IPS-15b (cell line): ENCODE measurements around the gene C7orf25.

ENCODE experiments used
- H3K27me3 ChIP-seq: one replicate; pipeline ENCODE4 v1.6.1; 2013; ENCODE audit warnings: low read length; ENCODE audit not compliant: control insufficient read depth, insufficient read depth
- H3K36me3 ChIP-seq: one replicate; pipeline ENCODE4 v1.6.1; 2013; ENCODE audit warnings: low read length; ENCODE audit not compliant: control insufficient read depth, insufficient read depth
- H3K4me1 ChIP-seq: one replicate; pipeline ENCODE4 v1.6.1; 2013; ENCODE audit warnings: mild to moderate bottlenecking, low read length; ENCODE audit not compliant: control insufficient read depth, insufficient read depth
- H3K4me3 ChIP-seq: one replicate; pipeline ENCODE4 v1.5.1; 2013; ENCODE audit warnings: low read depth, low read length
- H3K9ac ChIP-seq: one replicate; pipeline ENCODE4 v1.6.1; 2013; ENCODE audit warnings: low read depth, mild to moderate bottlenecking, low read length
- H3K9me3 ChIP-seq: one replicate; pipeline ENCODE4 v1.6.1; 2013; ENCODE audit warnings: mild to moderate bottlenecking, low read length; ENCODE audit not compliant: control insufficient read depth, insufficient read depth

C7orf25 gene

GRCh38 chr7:42940985-42941847, 29.3 kb upstream of the C7orf25 start:
- H3K36me3 ChIP-seq: peaks cover 15% of the 10 kb centered on the region
- H3K4me1 ChIP-seq: no peaks in the 10 kb centered on the region
- H3K9me3 ChIP-seq: no peaks in the 10 kb centered on the region
- H3K27me3 ChIP-seq: no peaks in the 10 kb centered on the region
- H3K9ac ChIP-seq: no peak overlapping the region
- H3K4me3 ChIP-seq: no peak overlapping the region

DNA sequence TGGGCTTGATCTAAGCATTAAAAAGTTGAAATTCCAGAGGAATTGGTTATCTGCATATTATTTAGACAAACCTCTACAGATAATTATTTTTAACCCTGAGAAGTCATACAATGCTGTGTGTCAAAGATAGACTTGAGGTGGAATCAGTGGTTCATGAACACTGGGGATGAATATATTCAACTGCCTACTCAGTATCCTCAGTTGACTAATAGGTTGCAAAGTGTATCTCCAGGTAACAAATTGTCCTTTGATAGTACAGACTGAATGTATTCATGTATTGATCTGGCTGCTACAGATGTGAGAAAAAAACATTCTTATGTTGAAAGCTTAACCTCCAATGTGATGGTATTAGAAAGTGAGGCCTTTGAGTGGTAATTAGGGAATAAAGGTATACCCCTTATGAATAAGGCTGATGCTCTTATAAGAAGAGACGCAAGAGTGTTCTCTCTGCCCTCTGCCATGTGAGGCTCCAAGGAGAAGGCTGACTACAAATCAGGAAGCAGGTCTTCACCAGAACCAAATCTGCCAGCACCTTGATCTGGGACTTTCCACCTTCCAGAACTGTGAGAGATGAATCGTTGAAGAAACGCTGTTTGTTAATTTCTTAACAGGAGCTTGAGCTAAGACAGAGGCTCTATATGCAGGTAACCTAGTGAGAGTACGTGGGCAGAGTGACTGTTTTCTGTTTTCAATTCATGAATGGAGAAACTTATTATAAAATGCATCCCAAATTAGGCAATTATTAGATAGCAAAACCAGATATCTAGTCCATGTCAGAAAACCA, 27.8 kb upstream of the C7orf25 start:
- H3K36me3 ChIP-seq: peaks cover 30% of the 10 kb centered on the region
- no peak overlapping the region for H3K4me3 ChIP-seq
- no peak overlapping the region for H3K9ac ChIP-seq
- no peaks in the 10 kb centered on the region for H3K27me3 ChIP-seq
- no peaks in the 10 kb centered on the region for H3K4me1 ChIP-seq
- no peaks in the 10 kb centered on the region for H3K9me3 ChIP-seq

DNA sequence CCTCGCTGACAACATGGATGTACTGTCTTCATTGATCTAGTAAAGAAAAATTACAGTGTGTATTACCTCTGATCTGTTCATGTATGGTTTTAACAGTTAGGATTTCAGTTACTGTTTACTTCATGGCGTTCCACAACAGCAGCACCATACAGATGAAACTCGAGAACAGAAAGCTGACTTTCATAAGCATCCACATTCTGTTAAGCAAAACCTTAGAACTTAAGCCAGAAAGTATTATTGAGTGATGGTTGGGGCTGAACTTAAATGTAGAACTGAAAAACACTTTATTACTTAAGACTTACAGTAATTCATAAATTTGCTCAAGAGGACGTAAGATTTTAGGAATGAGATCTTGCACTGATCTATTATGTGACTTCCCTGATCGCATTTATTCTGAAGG, 24.0 kb upstream of the C7orf25 start:
- Histone ChIP-seq H3K9ac (no peak overlapping the region), H3K27me3 (no peaks in the 10 kb centered on the region), H3K4me1 (peaks cover 2% of the 10 kb centered on the region), H3K9me3 (no peaks in the 10 kb centered on the region), H3K4me3 (no peak overlapping the region), H3K36me3 (peaks cover 34% of the 10 kb centered on the region)

- H3K4me1 ChIP-seq: peaks cover 2% of the 10 kb centered on the region
- H3K27me3 ChIP-seq: no peaks in the 10 kb centered on the region
- H3K9me3 ChIP-seq: no peaks in the 10 kb centered on the region
- peaks cover 34% of the 10 kb centered on the region for H3K36me3 ChIP-seq
- no peak overlapping the region for H3K4me3 ChIP-seq
- H3K9ac ChIP-seq: no peak overlapping the region
These were observed 22.4 kb upstream of the C7orf25 start for GRCh38 chr7:42934291-42934690.

DNA sequence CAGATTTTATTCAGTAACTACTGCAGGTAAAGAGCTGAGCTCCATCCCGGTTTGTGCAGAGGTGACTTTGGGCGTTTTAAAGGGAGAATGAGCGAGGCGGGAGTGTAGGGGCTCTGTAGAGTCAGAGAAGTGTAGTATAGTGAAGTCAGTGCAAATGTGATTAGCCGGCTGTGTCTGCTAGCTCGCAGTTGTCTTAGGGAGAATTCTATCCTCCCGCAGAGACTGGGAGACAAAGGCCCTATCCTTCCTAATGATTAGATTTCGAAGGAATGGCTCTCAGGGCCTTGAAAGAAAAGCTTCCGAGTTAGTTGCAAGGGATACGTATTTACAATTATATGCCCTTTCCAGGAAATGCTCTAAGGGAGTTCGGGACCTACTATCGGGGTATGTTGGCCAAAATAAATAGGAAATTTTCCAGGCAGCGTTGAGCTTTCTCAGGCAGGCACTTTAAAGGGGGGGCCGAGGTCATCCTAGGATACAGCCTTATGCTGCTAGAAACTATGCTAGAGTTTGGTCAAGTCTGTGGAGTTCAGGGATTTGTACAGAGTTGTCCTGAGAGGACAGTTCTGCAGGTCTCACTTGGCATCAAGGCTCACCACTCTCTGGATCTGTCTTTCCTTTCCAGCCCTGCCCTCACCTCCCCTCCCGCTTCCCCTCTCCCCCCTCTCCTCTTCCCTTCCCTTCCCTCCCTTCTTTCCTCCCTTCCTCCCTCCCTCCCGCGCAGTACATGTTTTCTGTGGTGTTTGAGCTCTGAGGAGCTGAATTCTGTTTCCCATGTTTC, 21.1 kb upstream of the C7orf25 start:
- H3K36me3 ChIP-seq: peaks cover 27% of the 10 kb centered on the region

GRCh38 chr7:42931834-42932651, 20.2 kb upstream of the C7orf25 start, which contains the start of the genes MRPL32 and PSMA2:
TSS of gene MRPL32 (plus strand) at chr7:42932376. CDS start at chr7:42932387, 11 bp downstream.
TSS of gene PSMA2 (minus strand) at chr7:42932174. CDS start at chr7:42932158, 16 bp downstream.
- H3K27me3 ChIP-seq: no peaks in the 10 kb centered on the region
- no peaks in the 10 kb centered on the region for H3K9me3 ChIP-seq
- H3K36me3 ChIP-seq: peaks cover 24% of the 10 kb centered on the region
- peak within 1 kb of the TSS; percentile 99 for H3K4me3 ChIP-seq
- H3K4me1 ChIP-seq: peaks cover 12% of the 10 kb centered on the region
- H3K9ac ChIP-seq: peak within 1 kb of the TSS; percentile 97

More for the DNA sequence above, 21.1 kb upstream of the C7orf25 start:
- Histone ChIP-seq H3K4me3 (peak overlapping the region; percentile 99), H3K9me3 (no peaks in the 10 kb centered on the region), H3K27me3 (no peaks in the 10 kb centered on the region), H3K4me1 (peaks cover 10% of the 10 kb centered on the region), H3K9ac (peak overlapping the region; percentile 92)

DNA sequence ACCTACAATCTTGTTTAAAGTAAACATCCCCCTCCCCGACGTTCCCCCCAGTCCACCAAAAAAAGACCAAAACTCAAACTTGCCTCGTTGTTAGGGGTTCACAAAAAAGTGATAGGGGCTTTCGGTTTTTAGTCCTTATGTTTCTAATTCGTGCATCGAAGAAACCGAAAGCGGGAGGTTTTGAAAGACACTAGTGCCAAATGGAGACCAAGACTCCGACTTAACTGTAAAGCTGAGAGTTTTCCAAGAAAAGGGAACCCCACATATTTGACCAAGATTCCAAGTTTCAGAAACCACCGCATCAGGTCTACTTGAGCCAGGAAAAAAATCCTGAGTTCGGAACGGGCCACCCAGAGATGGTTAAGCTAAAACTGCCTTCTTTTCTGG, 19.6 kb upstream of the C7orf25 start:
- H3K36me3 ChIP-seq: peaks cover 20% of the 10 kb centered on the region

DNA sequence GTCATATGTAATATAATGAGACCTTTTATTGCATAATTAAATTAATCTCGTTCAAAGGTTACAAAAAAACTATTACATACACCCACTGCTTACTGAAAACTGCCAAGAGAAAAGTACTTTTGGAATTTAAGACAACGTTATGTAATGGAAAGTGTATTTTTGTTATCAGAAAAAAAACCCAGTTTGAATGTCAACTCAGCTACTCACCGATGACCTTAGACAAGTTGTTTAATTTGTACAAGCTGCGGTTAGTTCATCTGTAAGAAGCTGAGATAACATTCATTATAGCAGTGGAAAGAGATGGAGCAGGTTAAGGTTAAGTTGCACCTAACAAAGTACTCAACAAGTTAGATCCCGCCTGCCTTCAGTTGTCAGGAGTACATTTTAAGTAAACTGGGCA, 19.0 kb upstream of the C7orf25 start:
- H3K9ac ChIP-seq: peak overlapping the region; percentile 97
- H3K4me1 ChIP-seq: peaks cover 12% of the 10 kb centered on the region
- no peaks in the 10 kb centered on the region for H3K27me3 ChIP-seq
- peak overlapping the region; percentile 99 for H3K4me3 ChIP-seq
- H3K36me3 ChIP-seq: peaks cover 16% of the 10 kb centered on the region
- no peaks in the 10 kb centered on the region for H3K9me3 ChIP-seq

More for the DNA sequence above, 19.6 kb upstream of the C7orf25 start:
- Histone ChIP-seq H3K9me3 (no peaks in the 10 kb centered on the region), H3K9ac (peak overlapping the region; percentile 97), H3K27me3 (no peaks in the 10 kb centered on the region), H3K4me3 (peak overlapping the region; percentile 99), H3K4me1 (peaks cover 12% of the 10 kb centered on the region)

- H3K9me3 ChIP-seq: no peaks in the 10 kb centered on the region
- peaks cover 12% of the 10 kb centered on the region for H3K4me1 ChIP-seq
- peaks cover 10% of the 10 kb centered on the region for H3K36me3 ChIP-seq
- H3K4me3 ChIP-seq: peak overlapping the region; percentile 10
- H3K27me3 ChIP-seq: no peaks in the 10 kb centered on the region
- no peak overlapping the region for H3K9ac ChIP-seq
These were observed 17.6 kb upstream of the C7orf25 start for GRCh38 chr7:42929449-42929848.

GRCh38 chr7:42928754-42929153, 16.9 kb upstream of the C7orf25 start:
- Histone ChIP-seq H3K27me3 (no peaks in the 10 kb centered on the region), H3K4me1 (peaks cover 12% of the 10 kb centered on the region), H3K36me3 (peaks cover 10% of the 10 kb centered on the region), H3K9ac (no peak overlapping the region), H3K9me3 (no peaks in the 10 kb centered on the region), H3K4me3 (no peak overlapping the region)
